Measurements from ENCODE around the gene CES1.

The CES1 gene

DNA sequence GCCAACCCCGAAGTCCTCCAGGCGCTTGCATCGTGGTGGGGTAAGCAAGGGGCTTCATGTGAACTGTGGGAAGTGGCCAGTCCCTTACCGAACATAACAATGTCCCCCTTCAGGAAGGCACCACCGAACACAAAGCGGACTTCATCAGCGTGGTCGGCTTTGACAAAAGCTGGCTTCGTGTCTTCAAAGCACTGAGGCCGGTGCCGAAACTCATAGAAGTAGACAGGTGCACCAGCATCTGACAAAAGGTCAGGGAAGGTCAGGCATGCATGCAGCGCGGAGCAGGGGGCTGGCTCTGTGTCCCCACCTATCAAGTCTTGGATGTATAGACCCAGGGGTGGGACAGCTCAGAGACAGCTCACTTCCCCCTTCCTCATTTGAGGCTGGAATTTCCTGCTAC is 16.6 kb upstream of the CES1 start:
- Histone ChIP-seq H3K4ac (ENCODE audit: low read length) (no peak overlapping the region), H2BK120ac (ENCODE audit: low read depth, low read length) (no peak overlapping the region), H3K79me1 (ENCODE audit: low read depth, low read length) (no peaks in the 10 kb centered on the region), H3K9ac (ENCODE audit: low read depth, low read length, poor library complexity) (no peak overlapping the region), H3K27ac (replicated peaks; ENCODE audit: low read length) (no peak overlapping the region), H3K23ac (ENCODE audit: low read depth, low read length, poor library complexity) (no peak overlapping the region), H4K8ac (ENCODE audit: low read depth, low read length) (peak overlapping the region; percentile 48), H2BK15ac (ENCODE audit: low read length) (no peak overlapping the region), H4K91ac (ENCODE audit: low read depth, low read length, poor library complexity) (no peak overlapping the region), H2AK5ac (ENCODE audit: low read depth, low read length) (no peak overlapping the region), H3K27me3 (ENCODE audit: control insufficient read depth in 3 of 3, insufficient read depth in 3 of 3, low read depth in 1 of 3, low read length in 3 of 3) (peaks cover 0 to 7% (median 0%) of the 10 kb centered on the region in 3 experiments), H3K4me1 (ENCODE audit: control insufficient read depth in 2 of 2, insufficient read depth in 1 of 2, low read depth in 1 of 2, low read length in 2 of 2) (no peaks in the 10 kb centered on the region), H3K36me3 (replicated peaks in 1 of 2; ENCODE audit: control insufficient read depth in 2 of 2, insufficient read depth in 2 of 2, low read length in 2 of 2) (no peaks in the 10 kb centered on the region), H2BK5ac (ENCODE audit: low read length) (no peak overlapping the region), H2BK12ac (ENCODE audit: low read length) (no peak overlapping the region), H3K14ac (ENCODE audit: low read length) (no peak overlapping the region), H2AFZ (ENCODE audit: low read length) (no peak overlapping the region), H3K18ac (ENCODE audit: low read length) (no peak overlapping the region), H3K4me3 (ENCODE audit: low read length in 2 of 2) (no peak overlapping the region), H3K4me2 (ENCODE audit: insufficient read depth, low read length, poor library complexity, severe bottlenecking) (no peak overlapping the region), H3K9me3 (replicated peaks in 1 of 2; ENCODE audit: control insufficient read depth in 2 of 2, insufficient read depth in 1 of 2, low read depth in 1 of 2, low read length in 2 of 2) (no peaks in the 10 kb centered on the region)
- no CpG with 5 or more reads among the region's 13 CpGs for WGBS, 2 donors (ENCODE audit: extremely low coverage in 2 of 2, insufficient read length in 2 of 2, insufficient replicate concordance in 1 of 2)
- no peak for DNase-seq (ENCODE audit: low spot score)

DNA sequence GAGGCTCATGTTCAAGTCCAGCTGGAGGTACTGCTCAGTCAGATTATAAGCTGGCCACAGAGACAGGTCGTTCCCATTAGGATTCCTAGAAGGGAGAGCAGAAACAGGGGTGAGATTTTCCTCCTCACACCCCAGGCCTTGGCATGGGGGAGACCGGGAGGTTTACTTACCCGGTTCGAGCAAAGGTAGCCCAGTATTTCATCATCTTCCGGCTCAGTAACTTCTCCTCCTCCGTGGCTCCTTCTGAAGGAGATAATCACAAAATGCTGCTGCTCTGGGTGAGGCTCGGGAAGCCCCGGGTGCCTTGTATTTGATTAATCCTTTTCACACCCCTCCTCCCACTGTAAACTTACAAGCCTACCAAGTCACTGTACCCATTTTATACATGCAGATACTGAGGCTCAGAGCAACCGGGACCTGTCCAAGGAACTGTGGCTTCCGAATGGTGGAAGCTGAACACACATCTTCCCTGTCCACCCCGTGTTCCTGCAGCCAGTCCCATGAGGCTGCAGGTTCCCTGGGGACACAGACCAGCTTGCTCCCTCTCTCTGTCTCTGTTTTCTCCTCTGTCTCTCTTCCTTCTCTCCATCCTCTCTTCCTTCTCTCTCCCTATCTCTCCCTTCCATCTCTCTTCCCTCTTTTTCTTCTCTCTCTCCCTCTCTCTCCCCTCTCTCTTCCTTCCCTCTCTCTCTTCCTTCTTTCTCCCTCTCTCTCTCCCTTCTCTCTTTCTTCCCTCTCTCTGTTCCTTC is 13.9 kb upstream of the CES1 start:
- Histone ChIP-seq H3K14ac (ENCODE audit: low read length) (no peak overlapping the region), H2BK5ac (ENCODE audit: low read length) (no peak overlapping the region), H3K36me3 (replicated peaks in 1 of 2; ENCODE audit: control insufficient read depth in 2 of 2, insufficient read depth in 2 of 2, low read length in 2 of 2) (no peaks in the 10 kb centered on the region), H2BK120ac (ENCODE audit: low read depth, low read length) (no peak overlapping the region), H4K91ac (ENCODE audit: low read depth, low read length, poor library complexity) (no peak overlapping the region), H2AFZ (ENCODE audit: low read length) (no peak overlapping the region), H3K9ac (ENCODE audit: low read depth, low read length, poor library complexity) (no peak overlapping the region), H3K4ac (ENCODE audit: low read length) (no peak overlapping the region), H3K4me2 (ENCODE audit: insufficient read depth, low read length, poor library complexity, severe bottlenecking) (no peak overlapping the region), H3K4me1 (ENCODE audit: control insufficient read depth in 2 of 2, insufficient read depth in 1 of 2, low read depth in 1 of 2, low read length in 2 of 2) (no peaks in the 10 kb centered on the region), H3K79me1 (ENCODE audit: low read depth, low read length) (no peaks in the 10 kb centered on the region), H2AK5ac (ENCODE audit: low read depth, low read length) (no peak overlapping the region), H3K27ac (replicated peaks; ENCODE audit: low read length) (no peak overlapping the region), H3K4me3 (ENCODE audit: low read length in 2 of 2) (no peak overlapping the region), H3K27me3 (ENCODE audit: control insufficient read depth in 3 of 3, insufficient read depth in 3 of 3, low read depth in 1 of 3, low read length in 3 of 3) (peaks cover 0 to 7% (median 0%) of the 10 kb centered on the region in 3 experiments), H2BK15ac (ENCODE audit: low read length) (no peak overlapping the region), H2BK12ac (ENCODE audit: low read length) (no peak overlapping the region), H3K18ac (ENCODE audit: low read length) (no peak overlapping the region), H3K9me3 (replicated peaks in 1 of 2; ENCODE audit: control insufficient read depth in 2 of 2, insufficient read depth in 1 of 2, low read depth in 1 of 2, low read length in 2 of 2) (no peaks in the 10 kb centered on the region), H4K8ac (ENCODE audit: low read depth, low read length) (no peak overlapping the region), H3K23ac (ENCODE audit: low read depth, low read length, poor library complexity) (no peak overlapping the region)
- WGBS, 2 donors (ENCODE audit: extremely low coverage in 2 of 2, insufficient read length in 2 of 2, insufficient replicate concordance in 1 of 2) = no CpG with 5 or more reads among the region's 11 CpGs
- no peak for DNase-seq (ENCODE audit: low spot score)

DNA sequence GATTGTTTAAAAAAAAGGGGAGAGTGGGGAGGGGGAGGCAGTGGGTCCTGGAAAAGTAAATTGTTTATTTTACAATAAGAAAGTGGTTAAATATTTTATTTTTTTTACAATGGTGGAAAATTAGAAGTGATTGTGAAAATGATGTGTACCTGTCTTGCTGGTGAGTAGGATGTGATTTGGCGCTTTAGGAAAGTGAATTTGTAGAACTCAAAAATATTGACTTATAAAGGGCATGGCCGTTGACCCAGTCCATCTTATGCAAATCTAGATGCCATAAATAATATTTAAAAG is 10.2 kb upstream of the CES1 start:
- no CpG with 5 or more reads among the region's 2 CpGs for WGBS, 2 donors (ENCODE audit: extremely low coverage in 2 of 2, insufficient read length in 2 of 2, insufficient replicate concordance in 1 of 2)

DNA sequence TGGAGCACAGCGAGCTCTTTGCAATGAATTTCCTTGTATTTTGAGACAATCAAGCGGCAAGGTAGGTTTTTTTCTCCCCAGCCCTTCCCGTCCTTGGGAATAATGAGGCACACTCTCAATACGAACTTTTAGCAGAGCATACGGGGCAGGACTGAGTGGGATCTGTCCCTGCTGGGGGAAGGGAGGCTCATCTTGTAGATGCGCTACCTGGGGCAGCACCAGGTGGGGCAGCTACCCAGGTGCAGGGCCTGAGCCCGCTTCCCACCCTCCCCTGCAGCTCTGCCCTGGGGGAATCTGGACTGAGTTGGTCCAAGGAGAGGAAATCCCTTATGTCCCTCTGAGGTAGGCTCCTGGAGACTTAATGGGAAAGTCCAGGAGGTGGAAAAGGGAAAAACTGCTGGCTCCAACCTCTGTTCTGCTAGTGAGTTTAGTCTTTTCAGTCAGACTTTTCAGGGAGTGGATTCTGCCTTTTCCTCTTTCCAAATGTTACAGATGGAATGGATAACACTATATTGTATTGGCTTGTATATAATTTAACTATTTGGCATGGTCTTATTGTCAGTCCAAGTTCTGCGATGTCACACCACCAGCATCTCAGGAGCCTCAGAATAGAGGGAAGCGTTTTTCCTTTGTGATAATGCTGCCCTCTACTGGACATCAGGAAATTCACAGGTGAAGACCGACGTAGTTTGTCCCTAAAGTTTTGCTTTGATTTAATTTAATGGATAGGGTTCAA is 9.6 kb upstream of the CES1 start:
- Histone ChIP-seq H3K4ac (ENCODE audit: low read length) (no peak overlapping the region), H3K36me3 (replicated peaks in 1 of 2; ENCODE audit: control insufficient read depth in 2 of 2, insufficient read depth in 2 of 2, low read length in 2 of 2) (no peaks in the 10 kb centered on the region), H3K18ac (ENCODE audit: low read length) (no peak overlapping the region), H3K27me3 (ENCODE audit: control insufficient read depth in 3 of 3, insufficient read depth in 3 of 3, low read depth in 1 of 3, low read length in 3 of 3) (peaks cover 0 to 7% (median 0%) of the 10 kb centered on the region in 3 experiments), H2BK120ac (ENCODE audit: low read depth, low read length) (no peak overlapping the region), H3K14ac (ENCODE audit: low read length) (no peak overlapping the region), H2AK5ac (ENCODE audit: low read depth, low read length) (no peak overlapping the region), H2BK5ac (ENCODE audit: low read length) (no peak overlapping the region), H3K9me3 (replicated peaks in 1 of 2; ENCODE audit: control insufficient read depth in 2 of 2, insufficient read depth in 1 of 2, low read depth in 1 of 2, low read length in 2 of 2) (no peaks in the 10 kb centered on the region), H3K27ac (replicated peaks; ENCODE audit: low read length) (no peak overlapping the region), H2BK15ac (ENCODE audit: low read length) (no peak overlapping the region), H2BK12ac (ENCODE audit: low read length) (no peak overlapping the region), H4K91ac (ENCODE audit: low read depth, low read length, poor library complexity) (no peak overlapping the region), H2AFZ (ENCODE audit: low read length) (no peak overlapping the region), H4K8ac (ENCODE audit: low read depth, low read length) (peak overlapping the region; percentile 72), H3K79me1 (ENCODE audit: low read depth, low read length) (no peaks in the 10 kb centered on the region), H3K4me2 (ENCODE audit: insufficient read depth, low read length, poor library complexity, severe bottlenecking) (no peak overlapping the region), H3K4me3 (ENCODE audit: low read length in 2 of 2) (no peak overlapping the region), H3K9ac (ENCODE audit: low read depth, low read length, poor library complexity) (no peak overlapping the region), H3K4me1 (ENCODE audit: control insufficient read depth in 2 of 2, insufficient read depth in 1 of 2, low read depth in 1 of 2, low read length in 2 of 2) (no peaks in the 10 kb centered on the region), H3K23ac (ENCODE audit: low read depth, low read length, poor library complexity) (no peak overlapping the region)
- peak; percentile 51 for DNase-seq (ENCODE audit: low spot score)
- no CpG with 5 or more reads among the region's 11 CpGs for WGBS, 2 donors (ENCODE audit: extremely low coverage in 2 of 2, insufficient read length in 2 of 2, insufficient replicate concordance in 1 of 2)

More for the DNA sequence above, 10.2 kb upstream of the CES1 start:
- no peak overlapping the region for H3K9ac ChIP-seq (ENCODE audit: low read depth, low read length, poor library complexity)
- H3K18ac ChIP-seq (ENCODE audit: low read length) = no peak overlapping the region
- H3K27me3 ChIP-seq (ENCODE audit: control insufficient read depth in 3 of 3, insufficient read depth in 3 of 3, low read depth in 1 of 3, low read length in 3 of 3) = peaks cover 0 to 7% (median 0%) of the 10 kb centered on the region in 3 experiments
- no peaks in the 10 kb centered on the region for H3K79me1 ChIP-seq (ENCODE audit: low read depth, low read length)
- H4K91ac ChIP-seq (ENCODE audit: low read depth, low read length, poor library complexity) = no peak overlapping the region
- no peak overlapping the region for H2BK15ac ChIP-seq (ENCODE audit: low read length)
- H2AK5ac ChIP-seq (ENCODE audit: low read depth, low read length) = no peak overlapping the region
- H2BK12ac ChIP-seq (ENCODE audit: low read length) = no peak overlapping the region
- H3K4me2 ChIP-seq (ENCODE audit: insufficient read depth, low read length, poor library complexity, severe bottlenecking) = no peak overlapping the region
- no peak overlapping the region for H3K4me3 ChIP-seq (ENCODE audit: low read length in 2 of 2)
- H3K4ac ChIP-seq (ENCODE audit: low read length) = no peak overlapping the region
- no peaks in the 10 kb centered on the region for H3K4me1 ChIP-seq (ENCODE audit: control insufficient read depth in 2 of 2, insufficient read depth in 1 of 2, low read depth in 1 of 2, low read length in 2 of 2)
- DNase-seq (ENCODE audit: low spot score) = no peak
- no peak overlapping the region for H2AFZ ChIP-seq (ENCODE audit: low read length)
- no peak overlapping the region for H3K27ac ChIP-seq (replicated peaks; ENCODE audit: low read length)
- H3K9me3 ChIP-seq (replicated peaks in 1 of 2; ENCODE audit: control insufficient read depth in 2 of 2, insufficient read depth in 1 of 2, low read depth in 1 of 2, low read length in 2 of 2) = no peaks in the 10 kb centered on the region
- no peak overlapping the region for H3K23ac ChIP-seq (ENCODE audit: low read depth, low read length, poor library complexity)
- H3K14ac ChIP-seq (ENCODE audit: low read length) = no peak overlapping the region
- no peak overlapping the region for H2BK120ac ChIP-seq (ENCODE audit: low read depth, low read length)
- no peaks in the 10 kb centered on the region for H3K36me3 ChIP-seq (replicated peaks in 1 of 2; ENCODE audit: control insufficient read depth in 2 of 2, insufficient read depth in 2 of 2, low read length in 2 of 2)
- no peak overlapping the region for H2BK5ac ChIP-seq (ENCODE audit: low read length)
- H4K8ac ChIP-seq (ENCODE audit: low read depth, low read length) = no peak overlapping the region

Data from neuronal stem cell (in vitro differentiated cells).